ENCODE results near the gene PGM5. TPM values are rescaled to one million over a fixed set of nuclear protein-coding genes. Genes with fewer than 3 reads are reported as not detected.

Gene PGM5
- total and polyA plus RNA-seq, 2 of the 4 experiments (the other 2 are of a cell fraction): 8.3 to 14.7 TPM

DNA sequence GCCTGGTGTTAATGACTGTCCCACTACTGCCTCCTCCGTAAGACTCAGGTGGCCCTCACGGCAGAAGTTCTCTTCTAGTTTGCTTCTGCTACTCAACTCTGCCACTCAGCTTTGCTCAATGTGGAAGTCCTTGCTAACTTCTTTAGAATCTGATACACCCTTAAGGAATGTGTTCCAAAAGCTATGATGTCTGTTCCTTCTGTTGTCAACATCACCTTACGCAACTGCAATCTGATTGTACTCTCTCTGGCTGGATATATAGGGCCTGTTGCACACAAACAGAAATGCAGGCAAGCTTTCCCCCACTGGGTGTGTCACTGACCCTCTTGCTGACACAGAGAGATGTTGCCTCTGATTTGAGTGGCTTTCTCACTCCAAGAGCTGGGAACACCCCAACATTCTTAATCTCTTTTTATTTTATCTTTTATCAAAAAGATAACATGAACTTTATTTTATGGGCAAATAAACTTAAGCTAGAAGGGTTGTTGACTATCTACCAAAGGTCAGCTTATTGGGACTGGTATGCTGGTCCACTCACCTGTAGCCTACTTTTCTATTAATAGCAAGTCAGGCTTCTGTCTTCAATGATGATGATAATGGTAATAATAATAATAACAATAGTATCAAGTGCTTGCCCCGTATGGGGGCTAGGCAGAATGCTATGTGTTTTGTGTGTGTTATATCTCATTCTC, 159.1 kb downstream of the PGM5 start:
- TF ChIP-seq POLR2A (IDR thresholded peaks at IDR 0.05; ENCODE audit: low read depth, low read length) (no peak), RCOR1 (IDR thresholded peaks at IDR 0.05; ENCODE audit: insufficient replicate concordance, low read length) (no peak), BHLHE40 (IDR thresholded peaks at IDR 0.05; ENCODE audit: low read depth, low read length) (no peak), FOS (IDR thresholded peaks at IDR 0.05; ENCODE audit: low read depth, low read length) (peak; percentile 42; the same call in 1 of the 2 replicates), CEBPB (IDR thresholded peaks at IDR 0.05; ENCODE audit: low read depth, low read length) (peak; percentile 96), RFX5 (IDR thresholded peaks at IDR 0.05; ENCODE audit: low read depth, low read length) (no peak)
- no peak overlapping the region for H3K18ac ChIP-seq (ENCODE audit: low read depth, low read length)
- dilution Hi-C loops (cut with HindIII; ENCODE audit: low sequenced_read_pairs, unreplicated experiment) (no loop called here), in situ Hi-C loops (cut with MboI; ENCODE audit: low sequenced_read_pairs) (no loop called here), intact Hi-C loops (cut with micrococcal nuclease) (loop anchor here (5.0 kb wide), 1 partner anchor 52 kb away; no protein-coding TSS in a partner anchor)
- peak; percentile 79 for ATAC-seq (ENCODE audit: low read depth)
- H3K9me3 ChIP-seq (ENCODE audit: control insufficient read depth, insufficient read depth, low read length): peaks cover 3% of the 10 kb centered on the region; the same call in 1 of the 2 replicates
- H3K36me3 ChIP-seq (ENCODE audit: control insufficient read depth, insufficient read depth, low read length): no peaks in the 10 kb centered on the region
- BruUV-seq (replicated peaks): no TSS peak
- no peak overlapping the region for H3K56ac ChIP-seq (ENCODE audit: extremely low read depth, insufficient read depth, low read length)
- no peak overlapping the region for H2BK20ac ChIP-seq (ENCODE audit: low read depth, low read length)
- no peak overlapping the region for H2BK5ac ChIP-seq (ENCODE audit: low read depth, low read length, poor library complexity, severe bottlenecking)
- H2BK120ac ChIP-seq (ENCODE audit: low read depth, low read length): no peak overlapping the region
- no peak overlapping the region for H2AK5ac ChIP-seq (ENCODE audit: low read depth, low read length)
- no CpG with 5 or more reads among the region's 4 CpGs for WGBS, 2 experiments (ENCODE audit: extremely low coverage in 2 of 2, insufficient read length in 1 of 2)
- peaks cover 2% of the 10 kb centered on the region for H3K4me1 ChIP-seq (ENCODE audit: control insufficient read depth, insufficient read depth, low read length)
- H3K9me1 ChIP-seq (ENCODE audit: insufficient read depth, low read length): no peaks in the 10 kb centered on the region
- H2BK15ac ChIP-seq (ENCODE audit: low read depth, low read length): no peak overlapping the region
- no peak overlapping the region for H4K8ac ChIP-seq (ENCODE audit: low read depth in 2 of 2, low read length in 2 of 2)
- H2AK9ac ChIP-seq (replicated peaks; ENCODE audit: low read depth, low read length, poor library complexity): no peak overlapping the region
- CTCF ChIA-PET: interaction anchor here (1.0 kb wide), 1 partner anchor 9 kb away, joined by 3 read pairs; no protein-coding TSS in a partner anchor
- H3K4me3 ChIP-seq (ENCODE audit: insufficient read depth, low read depth, low read length): no peak overlapping the region
- no peak overlapping the region for H3K9ac ChIP-seq (ENCODE audit: low read depth, low read length)
- H2AFZ ChIP-seq (replicated peaks; ENCODE audit: low read length, poor library complexity): no peak overlapping the region
- H4K91ac ChIP-seq (ENCODE audit: insufficient read depth, low read depth, low read length): no peak overlapping the region
- POLR2A ChIA-PET (ENCODE audit: unreplicated experiment): no interaction called here
- H3K4me2 ChIP-seq (ENCODE audit: low read depth, low read length): peak overlapping the region; percentile 44; the same call in 1 of the 2 replicates
- H4K20me1 ChIP-seq (ENCODE audit: insufficient read depth, low read length): no peaks in the 10 kb centered on the region
- no peak overlapping the region for H3K14ac ChIP-seq (replicated peaks; ENCODE audit: low read depth, low read length)
- H4K5ac ChIP-seq (ENCODE audit: low read depth, low read length): no peak overlapping the region
- H3K23ac ChIP-seq (ENCODE audit: low read depth, low read length): no peak overlapping the region
- no peaks in the 10 kb centered on the region for H3K79me1 ChIP-seq (ENCODE audit: low read depth in 1 of 2, low read length in 2 of 2)
- H3K4ac ChIP-seq (ENCODE audit: low read depth, low read length): no peak overlapping the region
- DNase-seq: peak; percentile 87
- H3K27ac ChIP-seq (ENCODE audit: insufficient read depth, low read length): no peak overlapping the region
- H3K27me3 ChIP-seq (ENCODE audit: control insufficient read depth, insufficient read depth, low read length): no peaks in the 10 kb centered on the region
